Adrenal gland (tissue), 5 donors: ENCODE measurements around the gene SCAMP2.

ENCODE experiments used
- POLR2A ChIP-seq, 2 donors: fragments of 450-650 bp; IDR thresholded peaks; one replicate each; pipeline ENCODE4 v1.6.1; 2017; ENCODE audit warnings: antibody characterized with exemption in 2 of 2, mild to moderate bottlenecking in 2 of 2, moderate library complexity in 1 of 2
- TF ChIP-seq, protein P1 (sequence below), 6 experiments: fragments of 450-650 bp in 4 of 6; fragments of 200-600 bp in 2 of 6; sonication (generic) in 1 of 6; IDR thresholded peaks; 1 replicate in 5 of 6; 2 replicates in 1 of 6; pipeline versions ENCODE4 v1.5.1 to v1.8.0; 2016 to 2021; ENCODE audit warnings: antibody characterized with exemption in 6 of 6, mild to moderate bottlenecking in 2 of 6, moderate library complexity in 1 of 6
- donor health status: DM: no; HTN: no; CAD: no.

DNA sequence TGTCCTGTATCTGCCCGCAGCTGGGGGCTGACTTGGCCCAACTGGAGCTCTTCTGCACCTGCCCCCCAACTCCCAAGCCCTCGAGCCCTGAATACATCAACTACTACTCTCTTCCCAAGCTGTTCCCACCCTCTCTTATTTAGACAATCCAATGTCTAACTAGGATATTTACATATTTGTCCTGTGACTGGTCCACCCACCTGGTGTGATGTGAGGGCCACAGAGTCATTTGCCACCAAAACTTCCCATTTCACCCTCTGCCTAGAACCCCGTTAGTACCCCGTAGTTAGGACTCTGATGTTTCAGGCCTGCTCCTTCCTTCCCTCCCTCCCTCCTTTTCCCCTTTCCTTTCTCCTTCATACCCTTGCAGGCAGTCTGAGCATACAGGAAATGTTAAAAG lies 40.3 kb downstream of the SCAMP2 start:
- TF ChIP-seq, protein P1, sequence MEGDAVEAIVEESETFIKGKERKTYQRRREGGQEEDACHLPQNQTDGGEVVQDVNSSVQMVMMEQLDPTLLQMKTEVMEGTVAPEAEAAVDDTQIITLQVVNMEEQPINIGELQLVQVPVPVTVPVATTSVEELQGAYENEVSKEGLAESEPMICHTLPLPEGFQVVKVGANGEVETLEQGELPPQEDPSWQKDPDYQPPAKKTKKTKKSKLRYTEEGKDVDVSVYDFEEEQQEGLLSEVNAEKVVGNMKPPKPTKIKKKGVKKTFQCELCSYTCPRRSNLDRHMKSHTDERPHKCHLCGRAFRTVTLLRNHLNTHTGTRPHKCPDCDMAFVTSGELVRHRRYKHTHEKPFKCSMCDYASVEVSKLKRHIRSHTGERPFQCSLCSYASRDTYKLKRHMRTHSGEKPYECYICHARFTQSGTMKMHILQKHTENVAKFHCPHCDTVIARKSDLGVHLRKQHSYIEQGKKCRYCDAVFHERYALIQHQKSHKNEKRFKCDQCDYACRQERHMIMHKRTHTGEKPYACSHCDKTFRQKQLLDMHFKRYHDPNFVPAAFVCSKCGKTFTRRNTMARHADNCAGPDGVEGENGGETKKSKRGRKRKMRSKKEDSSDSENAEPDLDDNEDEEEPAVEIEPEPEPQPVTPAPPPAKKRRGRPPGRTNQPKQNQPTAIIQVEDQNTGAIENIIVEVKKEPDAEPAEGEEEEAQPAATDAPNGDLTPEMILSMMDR (IDR thresholded peaks at IDR 0.05): no peak
- no peak for TF ChIP-seq POLR2A (IDR thresholded peaks at IDR 0.05)
